HG03159 (cell line): ENCODE results near the gene LIN52.

Source experiments
- ATAC-seq: cut with Tn5 transposase; IDR thresholded peaks from one replicate; pipeline ENCODE4 v1.9.1; 2021; ENCODE audit warnings: mild to moderate bottlenecking, moderate library complexity; ENCODE audit not compliant: unreplicated experiment

The LIN52 gene

DNA sequence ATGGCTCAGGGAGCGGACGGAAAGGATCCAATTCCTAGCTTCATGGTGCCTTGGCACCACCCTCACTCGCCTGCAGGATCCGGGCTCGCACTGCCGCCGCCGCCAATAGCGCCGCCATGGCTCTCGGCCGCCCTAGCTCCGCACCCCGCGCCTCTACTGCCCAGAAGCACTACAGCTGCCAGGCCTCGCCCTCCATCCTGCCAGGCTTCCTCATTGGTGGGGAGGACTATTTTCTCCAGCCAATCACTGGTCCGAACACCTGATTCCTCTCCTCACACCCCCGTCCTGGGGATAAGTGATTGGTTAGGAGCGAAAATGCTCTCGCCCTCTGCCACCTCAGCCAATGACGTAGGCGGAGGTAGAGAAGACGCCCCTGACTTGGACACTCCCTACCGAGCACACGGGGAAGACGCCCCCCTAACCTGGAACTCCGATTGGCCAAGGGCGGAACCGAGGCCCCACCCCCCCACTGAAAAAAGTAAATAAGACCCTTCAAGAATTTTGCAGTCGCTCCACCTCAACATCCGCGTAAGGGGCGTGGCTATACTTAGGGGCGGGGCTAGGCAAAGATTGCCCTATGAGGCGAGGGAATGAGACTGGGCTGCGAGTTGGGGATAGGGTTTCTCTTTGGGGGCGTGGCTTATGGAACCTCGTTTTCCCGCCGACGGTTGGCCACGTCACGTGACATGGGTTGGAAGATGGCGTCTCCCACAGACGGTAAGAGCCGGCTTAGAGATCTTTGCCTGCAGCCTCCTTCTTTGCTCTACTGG lies at the start of gene LIN52, which contains the start of gene ALDH6A1:
Gene LIN52, plus strand, starts transcription at position 680 of the 770 bp plus-strand sequence. Its CDS starts 19 bp downstream, at position 699.
Gene ALDH6A1, minus strand, starts transcription at position 177 of the 770 bp plus-strand sequence. Its CDS starts 59 bp downstream, at position 118.
- ATAC-seq: peak; percentile 87

DNA sequence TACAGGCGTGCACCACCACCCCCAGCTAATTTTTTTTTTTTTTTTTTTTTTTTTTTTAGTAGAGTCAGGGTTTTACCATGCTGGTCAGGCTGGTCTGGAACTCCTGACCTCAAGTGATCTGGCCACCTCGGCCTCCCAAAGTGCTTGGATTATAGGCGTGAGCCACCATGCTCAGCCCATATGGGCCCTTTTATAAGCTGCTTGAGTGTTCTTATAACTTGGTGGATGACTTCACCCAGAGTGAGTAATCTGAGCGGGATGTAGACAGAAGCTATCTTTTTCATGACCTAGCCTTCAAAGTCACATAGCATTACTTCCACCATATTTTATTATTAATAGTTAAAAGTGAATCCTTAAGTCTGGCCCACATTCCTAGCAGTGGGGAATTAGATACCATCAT lies 49.2 kb upstream of the LIN52 start:
- no peak for ATAC-seq

- no peak for ATAC-seq
Observed at GRCh38 chr14:74038020-74038859, 46.5 kb upstream of the LIN52 start.

GRCh38 chr14:74042296-74042695 lies 42.5 kb upstream of the LIN52 start:
- no peak for ATAC-seq

GRCh38 chr14:74045522-74045921 lies 39.2 kb upstream of the LIN52 start:
- no peak for ATAC-seq

DNA sequence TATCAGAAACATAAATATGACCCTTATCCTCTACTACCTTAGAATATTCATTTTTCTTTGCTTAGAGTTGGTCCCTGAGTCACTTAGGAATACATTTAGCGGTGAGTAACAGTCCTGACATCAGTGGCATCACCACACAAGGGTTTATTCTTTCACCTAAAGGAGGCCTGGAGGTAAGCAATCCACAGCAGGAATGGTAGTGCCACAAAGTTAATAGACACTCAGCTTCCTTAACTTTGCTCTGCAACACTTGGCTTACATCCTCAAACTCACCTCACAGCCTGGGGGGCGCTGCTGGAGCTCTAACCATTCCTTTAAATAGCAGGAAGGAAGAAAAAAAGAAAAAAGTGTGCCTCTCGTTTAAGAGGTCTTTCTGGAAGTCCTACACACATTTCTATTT lies 36.5 kb upstream of the LIN52 start:
- no peak for ATAC-seq

GRCh38 chr14:74049876-74050495 lies 34.8 kb upstream of the LIN52 start:
- no peak for ATAC-seq

GRCh38 chr14:74062809-74063150 lies 22.0 kb upstream of the LIN52 start:
- no peak for ATAC-seq

DNA sequence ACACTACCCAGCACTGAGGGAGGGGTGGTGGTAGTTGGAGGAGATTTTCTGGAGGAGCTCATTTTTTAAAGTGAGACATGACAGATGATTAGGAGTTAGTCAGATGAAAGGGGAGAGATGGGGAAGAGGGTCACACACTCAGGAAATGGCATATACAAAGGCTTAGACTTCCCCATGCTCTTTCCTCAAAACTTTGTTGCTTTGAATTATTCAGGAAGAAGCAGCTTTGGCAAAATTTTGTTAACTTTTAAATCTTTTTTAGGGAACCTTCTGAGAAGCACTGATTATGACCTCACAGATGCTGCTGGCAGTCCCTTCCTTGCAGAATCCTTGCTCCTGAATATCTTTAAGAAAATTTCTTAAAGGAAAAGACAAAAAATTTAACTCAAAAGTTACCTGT lies 20.3 kb upstream of the LIN52 start:
- ATAC-seq: no peak

- ATAC-seq: no peak
Observed at GRCh38 chr14:74064883-74065282, 19.9 kb upstream of the LIN52 start.

DNA sequence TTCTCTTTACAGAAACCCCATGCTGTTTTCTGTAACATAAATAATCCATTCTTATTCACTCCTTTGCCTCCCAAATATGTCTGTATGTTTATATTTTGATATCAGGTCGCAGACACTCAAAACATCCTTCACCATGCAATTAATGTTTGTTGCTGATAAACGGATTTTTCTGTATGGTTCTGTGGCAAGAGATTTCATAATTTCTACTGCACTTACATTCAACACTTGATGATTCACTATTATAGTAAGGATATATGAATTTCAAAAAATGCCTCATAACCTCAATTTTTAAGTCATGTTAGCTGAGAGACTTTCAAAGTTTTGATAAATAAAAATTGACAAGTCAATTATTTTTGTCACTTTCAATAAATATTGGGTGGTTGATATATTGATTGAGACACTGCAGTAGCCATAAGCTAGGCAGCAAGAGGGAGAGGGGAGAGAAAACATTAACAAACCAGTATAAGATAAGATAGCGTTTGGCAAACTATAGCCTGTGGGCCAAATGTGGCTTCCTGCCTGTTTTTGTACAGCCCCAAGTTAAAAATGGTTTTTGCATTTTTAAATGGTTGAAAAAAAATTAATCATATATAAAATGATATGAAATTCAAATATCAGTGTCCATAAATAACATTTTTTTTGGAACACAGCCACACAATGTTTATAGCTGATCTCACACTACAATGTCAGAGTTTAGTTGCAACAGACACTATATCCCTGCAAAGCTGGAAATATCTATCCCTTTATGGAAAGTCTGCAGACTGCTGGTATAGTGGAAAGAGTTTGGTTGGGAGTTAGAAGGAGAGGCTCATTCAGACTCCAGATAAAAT lies 18.8 kb upstream of the LIN52 start:
- no peak for ATAC-seq

DNA sequence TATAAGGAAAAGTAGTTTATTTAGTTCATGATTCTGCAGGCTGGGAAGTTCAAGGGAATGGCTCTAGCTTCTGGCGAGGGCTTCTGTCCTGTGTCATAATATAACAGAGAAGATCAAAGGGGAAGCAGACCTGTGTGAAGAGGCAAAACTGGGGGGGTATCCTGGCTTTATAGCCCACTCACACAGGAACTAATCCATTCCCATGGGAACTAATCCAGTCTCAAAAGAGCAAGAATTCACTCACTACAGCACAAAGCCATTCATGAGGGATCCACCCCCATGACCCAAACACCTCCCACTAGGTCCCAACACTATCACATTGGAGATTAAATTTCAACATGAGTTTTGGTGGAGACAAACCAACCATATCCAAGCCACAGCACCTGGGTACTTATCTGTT lies 7.4 kb upstream of the LIN52 start:
- no peak for ATAC-seq

DNA sequence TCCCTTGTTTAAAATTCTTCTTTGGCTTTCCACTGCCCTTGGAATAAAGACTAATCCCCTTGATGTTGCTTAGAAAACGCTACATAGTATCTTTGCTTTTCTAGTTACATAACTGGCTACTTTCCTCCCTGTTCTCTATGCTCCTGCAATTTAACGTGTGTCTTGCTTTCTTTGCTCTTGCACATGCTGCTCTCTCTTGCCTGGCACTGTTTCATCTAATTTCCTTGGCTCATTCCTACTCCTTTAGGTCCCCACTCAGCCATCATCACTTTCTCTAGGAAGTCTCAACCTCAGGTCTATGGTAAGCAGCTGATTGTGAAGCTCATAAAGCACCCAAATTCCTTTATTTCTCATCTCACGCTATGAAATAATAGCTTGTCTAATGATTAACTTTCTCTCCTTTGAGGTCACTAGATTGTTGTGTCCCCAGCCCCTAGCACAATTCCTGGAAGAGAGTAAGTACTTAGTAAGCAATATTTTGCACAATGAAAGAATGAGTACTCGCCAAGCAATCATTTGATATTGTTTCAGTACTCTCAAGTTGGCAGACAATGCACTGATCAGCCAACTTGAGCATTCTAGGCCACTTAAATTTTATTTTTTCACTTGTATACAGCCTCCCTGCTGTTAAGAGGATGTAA lies 3.8 kb upstream of the LIN52 start:
- no peak for ATAC-seq

DNA sequence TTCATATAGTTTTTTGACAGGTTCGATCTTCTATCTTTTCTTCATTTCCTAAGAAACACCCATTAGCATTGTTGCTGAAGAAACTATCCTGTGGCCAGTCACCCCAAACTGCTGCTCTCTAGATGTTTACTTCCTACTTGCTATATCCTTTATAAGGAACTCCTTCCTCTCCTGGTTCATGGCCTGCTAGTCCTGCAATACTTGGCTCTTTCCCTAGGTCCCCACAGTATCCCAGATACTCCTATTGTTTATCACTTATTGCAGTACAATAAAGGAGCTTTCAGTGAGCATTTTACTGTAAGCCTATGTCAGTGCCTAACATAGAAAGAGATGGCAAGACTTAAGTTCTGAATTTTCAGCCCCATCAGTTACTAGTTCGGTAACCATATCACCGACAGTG lies 3.3 kb upstream of the LIN52 start:
- no peak for ATAC-seq

DNA sequence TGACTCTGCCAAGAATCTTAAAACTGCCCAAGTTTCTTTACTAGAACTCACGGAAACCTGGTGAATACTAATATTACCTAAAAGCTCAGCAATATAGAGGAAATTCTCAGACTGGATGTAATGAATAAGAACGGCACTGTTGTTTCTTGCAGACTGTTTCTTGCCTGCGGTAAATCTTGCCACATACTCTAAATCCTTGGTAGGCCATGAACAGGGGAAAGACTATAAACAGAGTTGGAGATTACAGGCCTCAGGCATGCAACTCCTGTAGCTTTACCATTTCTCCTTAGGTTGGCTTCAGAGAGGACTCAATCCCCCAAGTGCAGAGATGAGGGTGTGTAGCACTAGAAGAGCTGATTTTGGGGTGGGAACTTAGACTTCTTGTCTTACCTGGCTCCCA lies 1.6 kb upstream of the LIN52 start:
- ATAC-seq: no peak

DNA sequence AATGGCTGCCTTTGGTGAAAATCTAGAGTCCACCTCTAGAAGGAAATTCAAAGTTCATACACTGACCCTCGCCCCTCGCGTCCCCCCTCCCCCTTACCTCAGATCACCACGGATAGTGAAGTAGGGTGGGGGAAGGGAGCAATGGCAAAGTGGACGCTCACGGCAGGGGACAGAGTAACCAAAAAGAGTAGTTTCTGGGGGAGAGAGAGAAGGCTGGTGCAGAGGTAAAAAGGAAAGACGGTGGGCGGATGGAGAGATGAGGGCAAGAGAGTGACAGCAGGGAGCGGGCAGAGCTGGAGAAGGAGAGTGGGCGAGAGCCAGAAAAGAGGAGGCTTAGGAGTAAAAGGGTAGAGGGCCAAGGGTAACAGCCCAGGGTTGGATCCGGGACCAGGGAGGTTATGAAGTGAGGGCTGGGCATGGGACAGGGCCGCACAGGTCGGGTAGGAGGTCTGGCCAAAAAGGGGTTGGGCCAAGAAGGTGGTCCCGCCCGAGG lies 926 bp upstream of the LIN52 start:
- peak; percentile 16 for ATAC-seq

DNA sequence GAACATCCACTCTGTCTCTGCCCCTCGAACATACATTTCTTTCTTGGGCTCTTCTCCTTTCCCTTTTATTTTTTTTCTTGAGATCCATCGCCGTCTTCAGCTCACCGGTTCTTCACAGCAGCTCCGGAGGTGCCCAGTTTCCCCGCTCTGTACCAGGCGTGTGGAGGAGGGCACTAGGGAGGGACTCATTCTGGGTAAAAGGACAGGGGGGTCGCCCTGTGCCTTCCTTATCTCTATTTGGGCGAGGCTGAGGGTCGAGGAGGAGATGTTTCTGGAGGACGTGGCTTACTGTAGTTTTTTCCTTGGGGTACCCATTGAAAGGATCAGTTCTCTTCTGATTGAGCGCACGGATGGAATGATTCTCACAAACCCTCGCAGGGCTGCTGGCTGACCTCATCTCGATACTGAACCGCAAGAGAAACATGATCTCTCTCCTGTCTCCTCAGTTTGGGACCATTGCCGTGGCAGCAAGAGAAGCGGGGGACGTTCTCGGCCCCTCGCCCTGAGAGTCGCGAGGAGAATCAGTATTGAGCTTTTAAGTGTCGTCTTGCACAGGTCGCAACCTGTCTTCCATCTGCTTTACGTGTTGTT lies 386 bp downstream of the LIN52 start:
- no peak for ATAC-seq

GRCh38 chr14:74085828-74086227 lies 1.1 kb downstream of the LIN52 start:
- no peak for ATAC-seq

DNA sequence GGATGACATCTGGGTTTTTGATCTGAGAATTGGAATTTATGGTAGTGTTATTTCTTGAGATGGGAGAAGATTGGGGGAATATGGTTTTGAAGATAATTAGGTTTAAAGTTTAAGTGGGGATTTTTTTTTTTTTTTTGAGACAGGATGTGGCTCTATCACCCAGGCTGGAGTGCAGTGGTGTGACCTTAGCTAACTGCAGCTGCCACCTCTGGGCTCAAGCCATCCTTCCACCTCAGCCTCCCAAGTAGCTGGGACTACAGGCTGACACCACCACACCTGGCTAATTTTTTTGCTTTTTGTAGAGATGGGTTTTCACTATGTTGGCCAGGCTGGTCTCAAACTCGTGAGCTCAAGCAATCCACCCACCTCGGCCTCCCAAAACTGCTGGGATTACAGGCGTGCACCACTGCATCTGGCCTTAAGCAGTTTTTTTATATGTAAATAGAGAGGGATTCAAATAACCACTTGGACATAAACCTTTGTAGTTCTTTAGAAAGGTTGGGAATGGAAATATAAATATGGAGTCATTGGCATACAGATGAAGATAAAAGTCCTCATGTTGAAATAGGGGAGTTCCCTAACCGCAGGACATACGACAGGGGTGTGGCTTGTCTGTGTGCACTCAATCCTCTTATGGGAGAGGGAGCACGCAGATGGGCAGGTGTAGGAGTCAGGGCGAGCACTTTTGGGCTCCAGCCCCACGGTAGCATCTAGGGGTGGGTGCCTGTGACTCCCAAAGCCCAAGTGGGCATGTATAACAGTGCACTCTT lies 4.7 kb downstream of the LIN52 start:
- ATAC-seq: no peak
